HepG2 (cell line): ENCODE data around the gene RYR2. TPM values are rescaled to one million over a fixed set of nuclear protein-coding genes. Genes with fewer than 3 reads are reported as not detected.

Experiments used
- ATAC-seq: fragments of 200-7000 bp; cut with Tn5 transposase; 3 replicates; pipeline ENCODE4 v1.9.1; 2020; ENCODE audit warnings: mild to moderate bottlenecking, moderate library complexity
- BruUV-seq: library from RNA; stranded (reverse); fragments of 400-500 nt; replicated peaks from 2 replicates; lab custom pipeline; 2021; lab: Mats Ljungman, UMichigan
- CTCF ChIA-PET: fragments of 300-600 bp; formaldehyde crosslinking; extraction: SDS; loops from one replicate; lab custom pipeline; 2021; ENCODE audit warnings: low total read pairs, inconsistent platforms, low intra/inter-chr PET ratio; lab: Yijun Ruan, JAX
- POLR2A ChIA-PET: fragments of 350-600 bp; sonication (Branson Sonifier 250); formaldehyde crosslinking; loops from one replicate; lab custom pipeline; 2020; ENCODE audit warnings: antibody characterized with exemption, inconsistent platforms; lab: Yijun Ruan, JAX
- DNase-seq: peaks from one replicate; pipeline ENCODE4 v3.0.0-alpha.2; 2015; ENCODE audit warnings: low spot score
- FAIRE-seq: peaks from 3 replicates; lab custom pipeline; 2011; peaks lifted over from hg19 to GRCh38; lab: Jason Lieb, UNC
- H2AFZ ChIP-seq: one replicate; pipeline ENCODE4 v1.6.1; 2011; ENCODE audit warnings: low read length, inconsistent platforms
- H3K27ac ChIP-seq: fragments of 300-600 bp; 3 replicates; pipeline ENCODE4 v1.8.0; 2011; ENCODE audit warnings: mixed run types, mild to moderate bottlenecking, mixed read lengths, low read length, inconsistent platforms; ENCODE audit not compliant: insufficient read depth; ENCODE audit errors: extremely low read length
- H3K27me3 ChIP-seq, 2 experiments: fragments of 200-600 bp in 1 of 2; 2 replicates in 1 of 2; 3 replicates in 1 of 2; pipeline versions ENCODE4 v1.6.0 to v1.8.0; 2011; ENCODE audit warnings: low read length in 2 of 2, mild to moderate bottlenecking in 2 of 2, moderate library complexity in 2 of 2, inconsistent platforms in 1 of 2; ENCODE audit not compliant: insufficient read depth in 2 of 2, control insufficient read depth in 1 of 2
- H3K36me3 ChIP-seq, 2 experiments: fragments of 200-600 bp in 1 of 2; replicated peaks in 1 of 2; 2 replicates in 1 of 2; 3 replicates in 1 of 2; pipeline versions ENCODE4 v1.5.1 to v1.8.0; 2011; ENCODE audit warnings: low read length in 2 of 2, inconsistent platforms in 1 of 2; ENCODE audit not compliant: insufficient read depth in 2 of 2, control insufficient read depth in 1 of 2
- H3K4me1 ChIP-seq: 2 replicates; pipeline ENCODE4 v1.5.1; 2012; ENCODE audit warnings: low read length, inconsistent platforms; ENCODE audit not compliant: insufficient read depth
- H3K4me2 ChIP-seq: 2 replicates; pipeline ENCODE4 v1.6.0; 2011; ENCODE audit warnings: low read depth, low read length, inconsistent platforms
- H3K4me3 ChIP-seq, 3 experiments: fragments of 200-600 bp in 1 of 3; sonication (generic), shearing (Covaris generic) in 1 of 3; replicated peaks in 1 of 3; 2 replicates each; pipeline ENCODE4 v1.5.1; 2011 to 2016; ENCODE audit warnings: low read length in 3 of 3, inconsistent platforms in 2 of 3, low read depth in 2 of 3, mild to moderate bottlenecking in 2 of 3, control low read depth in 1 of 3, mixed read lengths in 1 of 3; ENCODE audit not compliant: insufficient read depth in 1 of 3
- H3K79me2 ChIP-seq: one replicate; pipeline ENCODE4 v1.6.1; 2011; ENCODE audit warnings: low read length, inconsistent platforms; ENCODE audit not compliant: insufficient read depth
- H3K9ac ChIP-seq: 2 replicates; pipeline ENCODE4 v1.6.0; 2011; ENCODE audit warnings: mild to moderate bottlenecking, low read depth, low read length, inconsistent platforms; ENCODE audit not compliant: insufficient read depth
- H3K9me3 ChIP-seq: 2 replicates; pipeline ENCODE4 v1.5.1; 2012; ENCODE audit warnings: mild to moderate bottlenecking, low read length
- H4K20me1 ChIP-seq: 2 replicates; pipeline ENCODE4 v1.6.0; 2011; ENCODE audit warnings: inconsistent platforms, mild to moderate bottlenecking, low read length, moderate library complexity; ENCODE audit not compliant: insufficient read depth
- ATF7 ChIP-seq, 2 experiments: fragments of 450-650 bp in 1 of 2; sonication (generic) in 1 of 2; formaldehyde crosslinking in 1 of 2; IDR thresholded peaks; 2 replicates each; pipeline versions ENCODE4 v1.4.0 to v1.6.1; 2016 to 2020; ENCODE audit warnings: antibody characterized with exemption in 1 of 2, mild to moderate bottlenecking in 1 of 2, missing genetic modification reagents in 1 of 2
- BRCA1 ChIP-seq: sonication (generic); formaldehyde crosslinking; IDR thresholded peaks from 2 replicates; pipeline ENCODE4 v1.4.0; 2020; ENCODE audit warnings: missing genetic modification reagents
- HOXA9 ChIP-seq: sonication (generic); formaldehyde crosslinking; IDR thresholded peaks from 2 replicates; pipeline ENCODE4 v1.8.1; 2022; ENCODE audit warnings: missing genetic modification reagents, mild to moderate bottlenecking, moderate library complexity, borderline replicate concordance
- ISX ChIP-seq: sonication (generic); formaldehyde crosslinking; conservative IDR thresholded peaks from 2 replicates; pipeline ENCODE4 v1.5.0; 2020; ENCODE audit warnings: missing genetic modification reagents
- PAX8 ChIP-seq: sonication (generic); formaldehyde crosslinking; IDR thresholded peaks from 2 replicates; pipeline ENCODE4 v1.8.0; 2022; ENCODE audit warnings: mild to moderate bottlenecking, missing genetic modification reagents, borderline replicate concordance
- PRMT3 ChIP-seq: sonication (generic); formaldehyde crosslinking; IDR thresholded peaks from 2 replicates; pipeline ENCODE4 v1.8.1; 2022; ENCODE audit warnings: low read depth, mild to moderate bottlenecking, moderate library complexity, missing genetic modification reagents, borderline replicate concordance
- ZFY ChIP-seq: sonication (generic); formaldehyde crosslinking; IDR thresholded peaks from 2 replicates; pipeline ENCODE4 v1.4.0; 2020; ENCODE audit warnings: missing genetic modification reagents
- ZNF30 ChIP-seq: sonication (generic); formaldehyde crosslinking; IDR thresholded peaks from 2 replicates; pipeline ENCODE4 v1.5.0; 2020; ENCODE audit warnings: mild to moderate bottlenecking, missing genetic modification reagents
- ZNF350 ChIP-seq: sonication (generic); formaldehyde crosslinking; IDR thresholded peaks from 2 replicates; pipeline ENCODE4 v1.4.0; 2020; ENCODE audit warnings: mild to moderate bottlenecking, low read depth, missing genetic modification reagents, borderline replicate concordance
- ZNF709 ChIP-seq: sonication (generic); formaldehyde crosslinking; IDR thresholded peaks from 2 replicates; pipeline ENCODE4 v1.5.0; 2020; ENCODE audit warnings: mild to moderate bottlenecking, missing genetic modification reagents
- ZNF772 ChIP-seq: sonication (generic); formaldehyde crosslinking; IDR thresholded peaks from 2 replicates; pipeline ENCODE4 v1.5.0; 2020; ENCODE audit warnings: mild to moderate bottlenecking, missing genetic modification reagents
- WGBS: methylation state at CpG from one replicate; pipeline ENCODE4 v1.1.6; 2017; ENCODE audit warnings: low lambda C conversion rate; 5-methylcytosine and 5-hydroxymethylcytosine counted together
- in situ Hi-C: cut with HindIII; loops from 2 replicates; pipeline ENCODE4 v1.10.0; 2017; ENCODE audit warnings: low pct_unique_long_range_greater_than_20kb; ENCODE audit not compliant: extremely low pct_ligation_motif_present
- intact Hi-C: fragments of 100-400 bp; cut with micrococcal nuclease; formaldehyde crosslinking; loops from one replicate; pipeline ENCODE4 v1.10.0; 2022; ENCODE audit not compliant: unreplicated experiment
- polyA plus RNA-seq, 8 experiments: library from polyadenylated mRNA; depleted of rRNA in 3 of 8; stranded (reverse) in 7 of 8; unstranded in 1 of 8; fragments of >200 nt; fragmentation: Illumina TruSeq in 4 of 8; extraction: Trizol in 4 of 8; gene quantifications; 2 replicates each; pipeline versions ENCODE4 v1.2.1 to v1.2.3, GENCODE V29; 2011 to 2016; ENCODE audit warnings: low read depth in 4 of 8, missing spikeins in 1 of 8, mixed read lengths in 1 of 8; ENCODE audit not compliant: insufficient read depth in 1 of 8
- total RNA-seq, 5 experiments: library from RNA; depleted of rRNA; stranded (reverse); fragments of >200 nt; fragmentation: Illumina TruSeq; extraction: Trizol; gene quantifications; 2 replicates each; pipeline ENCODE4 v1.2.3, GENCODE V29; 2016; ENCODE audit warnings: low read depth in 1 of 5
- TF ChIP-seq, protein P1 (sequence below): sonication (generic); formaldehyde crosslinking; conservative IDR thresholded peaks from 2 replicates; pipeline ENCODE4 v1.4.0; 2020; ENCODE audit warnings: missing genetic modification reagents
- TF ChIP-seq, protein P2 (sequence below): sonication (generic); formaldehyde crosslinking; IDR thresholded peaks from 2 replicates; pipeline ENCODE4 v1.8.0; 2022; ENCODE audit warnings: mild to moderate bottlenecking, missing genetic modification reagents, borderline replicate concordance

RYR2 gene
- total and polyA plus RNA-seq, 2 of the 13 experiments (the other 11 are each of a cell fraction or from before 2014, with no cell fraction given): not detected

GRCh38 chr1:237638555-237638954 lies 596.6 kb downstream of the RYR2 start:
- Histone ChIP-seq H3K36me3 (no peaks in the 10 kb centered on the region), H3K4me2 (no peak overlapping the region), H2AFZ (no peak overlapping the region)
- no TSS peak for BruUV-seq
- no peak for FAIRE-seq
- POLR2A ChIA-PET: no interaction called here
- 0% methylated on average over 1 of the region's 1 CpG for WGBS
- no peak for DNase-seq
- no peak for TF ChIP-seq ZNF30 (CRISPR knock-in tag)
- TF ChIP-seq HOXA9 (CRISPR knock-in tag): no peak
- TF ChIP-seq, protein P1, sequence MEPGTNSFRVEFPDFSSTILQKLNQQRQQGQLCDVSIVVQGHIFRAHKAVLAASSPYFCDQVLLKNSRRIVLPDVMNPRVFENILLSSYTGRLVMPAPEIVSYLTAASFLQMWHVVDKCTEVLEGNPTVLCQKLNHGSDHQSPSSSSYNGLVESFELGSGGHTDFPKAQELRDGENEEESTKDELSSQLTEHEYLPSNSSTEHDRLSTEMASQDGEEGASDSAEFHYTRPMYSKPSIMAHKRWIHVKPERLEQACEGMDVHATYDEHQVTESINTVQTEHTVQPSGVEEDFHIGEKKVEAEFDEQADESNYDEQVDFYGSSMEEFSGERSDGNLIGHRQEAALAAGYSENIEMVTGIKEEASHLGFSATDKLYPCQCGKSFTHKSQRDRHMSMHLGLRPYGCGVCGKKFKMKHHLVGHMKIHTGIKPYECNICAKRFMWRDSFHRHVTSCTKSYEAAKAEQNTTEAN (CRISPR knock-in tag): no peak
- peak; percentile 65 for TF ChIP-seq ATF7 (IDR thresholded peaks at IDR 0.05)
- no peak for TF ChIP-seq ATF7 (CRISPR knock-in tag; IDR thresholded peaks at IDR 0.05)
- TF ChIP-seq, all 625 proteins: peak for 1
- Histone ChIP-seq H3K4me1 (no peaks in the 10 kb centered on the region), H4K20me1 (no peaks in the 10 kb centered on the region), H3K79me2 (no peaks in the 10 kb centered on the region), H3K9me3 (no peaks in the 10 kb centered on the region), H3K27me3 (no peaks in the 10 kb centered on the region), H3K9ac (no peak overlapping the region), H3K4me3 (no peak overlapping the region), H3K27ac (no peak overlapping the region)
- CTCF ChIA-PET: no interaction called here
- in situ Hi-C loops (no loop called here), intact Hi-C loops (no loop called here)
- no peak for ATAC-seq

GRCh38 chr1:237640011-237640671 lies 598.2 kb downstream of the RYR2 start:
- no peaks in the 10 kb centered on the region for H3K9me3 ChIP-seq
- no TSS peak for BruUV-seq
- no peak overlapping the region for H2AFZ ChIP-seq
- intact Hi-C loops (no loop called here), in situ Hi-C loops (no loop called here)
- H3K4me1 ChIP-seq: no peaks in the 10 kb centered on the region
- no peak overlapping the region for H3K27ac ChIP-seq
- no peak for DNase-seq
- H3K36me3 ChIP-seq: no peaks in the 10 kb centered on the region
- H3K9ac ChIP-seq: no peak overlapping the region
- CTCF ChIA-PET: no interaction called here
- TF ChIP-seq ZNF772 (CRISPR knock-in tag) (no peak), PAX8 (CRISPR knock-in tag) (no peak), BRCA1 (CRISPR knock-in tag) (no peak), ZFY (CRISPR knock-in tag) (no peak), ISX (CRISPR knock-in tag) (no peak), ZNF709 (no peak), PRMT3 (CRISPR knock-in tag) (no peak), ZNF350 (CRISPR knock-in tag) (no peak)
- TF ChIP-seq, protein P2, sequence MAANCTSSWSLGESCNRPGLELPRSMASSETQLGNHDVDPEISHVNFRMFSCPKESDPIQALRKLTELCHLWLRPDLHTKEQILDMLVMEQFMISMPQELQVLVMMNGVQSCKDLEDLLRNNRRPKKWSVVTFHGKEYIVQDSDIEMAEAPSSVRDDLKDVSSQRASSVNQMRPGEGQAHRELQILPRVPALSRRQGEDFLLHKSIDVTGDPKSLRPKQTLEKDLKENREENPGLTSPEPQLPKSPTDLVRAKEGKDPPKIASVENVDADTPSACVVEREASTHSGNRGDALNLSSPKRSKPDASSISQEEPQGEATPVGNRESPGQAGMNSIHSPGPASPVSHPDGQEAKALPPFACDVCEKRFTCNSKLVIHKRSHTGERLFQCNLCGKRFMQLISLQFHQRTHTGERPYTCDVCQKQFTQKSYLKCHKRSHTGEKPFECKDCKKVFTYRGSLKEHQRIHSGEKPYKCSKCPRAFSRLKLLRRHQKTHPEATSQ (CRISPR knock-in tag): no peak
- H4K20me1 ChIP-seq: no peaks in the 10 kb centered on the region
- H3K4me3 ChIP-seq: no peak overlapping the region
- H3K27me3 ChIP-seq: no peaks in the 10 kb centered on the region
- 7% methylated on average over 1 of the region's 2 CpGs for WGBS
- H3K4me2 ChIP-seq: no peak overlapping the region
- FAIRE-seq: no peak
- no peaks in the 10 kb centered on the region for H3K79me2 ChIP-seq
- POLR2A ChIA-PET: no interaction called here
- ATAC-seq: no peak
